HepG2 (cell line): Measurements from ENCODE around the gene ZSWIM9. TPM values are rescaled to one million over a fixed set of nuclear protein-coding genes. Genes with fewer than 3 reads are reported as not detected.

Experiments
- ATAC-seq: fragments of 200-7000 bp; cut with Tn5 transposase; 3 replicates; pipeline ENCODE4 v1.9.1; 2020; ENCODE audit warnings: mild to moderate bottlenecking, moderate library complexity
- BruUV-seq: library from RNA; stranded (reverse); fragments of 400-500 nt; replicated peaks from 2 replicates; lab custom pipeline; 2021; lab: Mats Ljungman, UMichigan
- CTCF ChIA-PET: fragments of 300-600 bp; formaldehyde crosslinking; extraction: SDS; loops from one replicate; lab custom pipeline; 2021; ENCODE audit warnings: low total read pairs, inconsistent platforms, low intra/inter-chr PET ratio; lab: Yijun Ruan, JAX
- POLR2A ChIA-PET: fragments of 350-600 bp; sonication (Branson Sonifier 250); formaldehyde crosslinking; loops from one replicate; lab custom pipeline; 2020; ENCODE audit warnings: antibody characterized with exemption, inconsistent platforms; lab: Yijun Ruan, JAX
- DNase-seq: peaks from one replicate; pipeline ENCODE4 v3.0.0-alpha.2; 2015; ENCODE audit warnings: low spot score
- FAIRE-seq: peaks from 3 replicates; lab custom pipeline; 2011; peaks lifted over from hg19 to GRCh38; lab: Jason Lieb, UNC
- H2AFZ ChIP-seq: one replicate; pipeline ENCODE4 v1.6.1; 2011; ENCODE audit warnings: low read length, inconsistent platforms
- H3K27ac ChIP-seq: fragments of 300-600 bp; 3 replicates; pipeline ENCODE4 v1.8.0; 2011; ENCODE audit warnings: mixed run types, mild to moderate bottlenecking, mixed read lengths, low read length, inconsistent platforms; ENCODE audit not compliant: insufficient read depth; ENCODE audit errors: extremely low read length
- H3K27me3 ChIP-seq, 2 experiments: fragments of 200-600 bp in 1 of 2; 2 replicates in 1 of 2; 3 replicates in 1 of 2; pipeline versions ENCODE4 v1.6.0 to v1.8.0; 2011; ENCODE audit warnings: low read length in 2 of 2, mild to moderate bottlenecking in 2 of 2, moderate library complexity in 2 of 2, inconsistent platforms in 1 of 2; ENCODE audit not compliant: insufficient read depth in 2 of 2, control insufficient read depth in 1 of 2
- H3K36me3 ChIP-seq, 2 experiments: fragments of 200-600 bp in 1 of 2; replicated peaks in 1 of 2; 2 replicates in 1 of 2; 3 replicates in 1 of 2; pipeline versions ENCODE4 v1.5.1 to v1.8.0; 2011; ENCODE audit warnings: low read length in 2 of 2, inconsistent platforms in 1 of 2; ENCODE audit not compliant: insufficient read depth in 2 of 2, control insufficient read depth in 1 of 2
- H3K4me1 ChIP-seq: 2 replicates; pipeline ENCODE4 v1.5.1; 2012; ENCODE audit warnings: low read length, inconsistent platforms; ENCODE audit not compliant: insufficient read depth
- H3K4me2 ChIP-seq: 2 replicates; pipeline ENCODE4 v1.6.0; 2011; ENCODE audit warnings: low read depth, low read length, inconsistent platforms
- H3K4me3 ChIP-seq, 3 experiments: fragments of 200-600 bp in 1 of 3; sonication (generic), shearing (Covaris generic) in 1 of 3; replicated peaks in 1 of 3; 2 replicates each; pipeline ENCODE4 v1.5.1; 2011 to 2016; ENCODE audit warnings: low read length in 3 of 3, inconsistent platforms in 2 of 3, low read depth in 2 of 3, mild to moderate bottlenecking in 2 of 3, control low read depth in 1 of 3, mixed read lengths in 1 of 3; ENCODE audit not compliant: insufficient read depth in 1 of 3
- H3K79me2 ChIP-seq: one replicate; pipeline ENCODE4 v1.6.1; 2011; ENCODE audit warnings: low read length, inconsistent platforms; ENCODE audit not compliant: insufficient read depth
- H3K9ac ChIP-seq: 2 replicates; pipeline ENCODE4 v1.6.0; 2011; ENCODE audit warnings: mild to moderate bottlenecking, low read depth, low read length, inconsistent platforms; ENCODE audit not compliant: insufficient read depth
- H3K9me3 ChIP-seq: 2 replicates; pipeline ENCODE4 v1.5.1; 2012; ENCODE audit warnings: mild to moderate bottlenecking, low read length
- H4K20me1 ChIP-seq: 2 replicates; pipeline ENCODE4 v1.6.0; 2011; ENCODE audit warnings: inconsistent platforms, mild to moderate bottlenecking, low read length, moderate library complexity; ENCODE audit not compliant: insufficient read depth
- CENPX ChIP-seq: sonication (generic); formaldehyde crosslinking; IDR thresholded peaks from 2 replicates; pipeline ENCODE4 v1.9.0; 2021; ENCODE audit warnings: mild to moderate bottlenecking, missing genetic modification reagents, moderate library complexity
- GTF2F1 ChIP-seq: fragments of 150-350 bp; IDR thresholded peaks from 2 replicates; pipeline ENCODE4 v1.6.1; 2014; ENCODE audit warnings: low read length
- HNRNPL ChIP-seq: fragments of 200-400 bp; formaldehyde crosslinking; IDR thresholded peaks from 2 replicates; pipeline ENCODE4 v1.6.1; 2017; ENCODE audit warnings: mild to moderate bottlenecking, low read depth, low read length
- NFYB ChIP-seq: sonication (generic); formaldehyde crosslinking; IDR thresholded peaks from 2 replicates; pipeline ENCODE4 v1.4.0; 2020; ENCODE audit warnings: missing genetic modification reagents
- NFYC ChIP-seq: IDR thresholded peaks from 2 replicates; pipeline ENCODE4 v1.6.1; 2016; ENCODE audit warnings: missing genetic modification reagents, missing compliant biosample characterization
- RORA ChIP-seq: sonication (generic); formaldehyde crosslinking; IDR thresholded peaks from 2 replicates; pipeline ENCODE4 v1.5.0; 2020; ENCODE audit warnings: mild to moderate bottlenecking, missing genetic modification reagents, moderate library complexity
- XRCC5 ChIP-seq: fragments of 200-400 bp; formaldehyde crosslinking; optimal IDR thresholded peaks from 2 replicates; pipeline ENCODE3; 2017; ENCODE audit warnings: mild to moderate bottlenecking, low read length
- ZBTB7B ChIP-seq: sonication (generic); formaldehyde crosslinking; IDR thresholded peaks from 2 replicates; pipeline ENCODE4 v1.4.0; 2020; ENCODE audit warnings: missing genetic modification reagents
- ZNF12 ChIP-seq: sonication (generic); formaldehyde crosslinking; IDR thresholded peaks from 2 replicates; pipeline ENCODE4 v1.5.0; 2020; ENCODE audit warnings: missing genetic modification reagents
- ZNF709 ChIP-seq: sonication (generic); formaldehyde crosslinking; IDR thresholded peaks from 2 replicates; pipeline ENCODE4 v1.5.0; 2020; ENCODE audit warnings: mild to moderate bottlenecking, missing genetic modification reagents
- WGBS: methylation state at CpG from one replicate; pipeline ENCODE4 v1.1.6; 2017; ENCODE audit warnings: low lambda C conversion rate; 5-methylcytosine and 5-hydroxymethylcytosine counted together
- in situ Hi-C: cut with HindIII; loops from 2 replicates; pipeline ENCODE4 v1.10.0; 2017; ENCODE audit warnings: low pct_unique_long_range_greater_than_20kb; ENCODE audit not compliant: extremely low pct_ligation_motif_present
- intact Hi-C: fragments of 100-400 bp; cut with micrococcal nuclease; formaldehyde crosslinking; loops from one replicate; pipeline ENCODE4 v1.10.0; 2022; ENCODE audit not compliant: unreplicated experiment
- polyA plus RNA-seq, 8 experiments: library from polyadenylated mRNA; depleted of rRNA in 3 of 8; stranded (reverse) in 7 of 8; unstranded in 1 of 8; fragments of >200 nt; fragmentation: Illumina TruSeq in 4 of 8; extraction: Trizol in 4 of 8; gene quantifications; 2 replicates each; pipeline versions ENCODE4 v1.2.1 to v1.2.3, GENCODE V29; 2011 to 2016; ENCODE audit warnings: low read depth in 4 of 8, missing spikeins in 1 of 8, mixed read lengths in 1 of 8; ENCODE audit not compliant: insufficient read depth in 1 of 8
- total RNA-seq, 5 experiments: library from RNA; depleted of rRNA; stranded (reverse); fragments of >200 nt; fragmentation: Illumina TruSeq; extraction: Trizol; gene quantifications; 2 replicates each; pipeline ENCODE4 v1.2.3, GENCODE V29; 2016; ENCODE audit warnings: low read depth in 1 of 5
- TF ChIP-seq, protein P1 (sequence below): sonication (generic); formaldehyde crosslinking; IDR thresholded peaks from 2 replicates; pipeline ENCODE4 v1.5.0; 2020; ENCODE audit warnings: mild to moderate bottlenecking, missing genetic modification reagents, moderate library complexity
- TF ChIP-seq, protein P2 (sequence below), 2 experiments: sonication (generic) in 1 of 2; formaldehyde crosslinking in 1 of 2; IDR thresholded peaks; 2 replicates each; pipeline versions ENCODE4 v1.5.1 to v1.6.1; 2011 to 2020; ENCODE audit warnings: borderline replicate concordance in 1 of 2, low read depth in 1 of 2, low read length in 1 of 2, mild to moderate bottlenecking in 1 of 2, missing genetic modification reagents in 1 of 2, moderate library complexity in 1 of 2

ZSWIM9 gene
- total and polyA plus RNA-seq, 2 of the 13 experiments (the other 11 are each of a cell fraction or from before 2014, with no cell fraction given), result 0.18 to 1.1 TPM

- Histone ChIP-seq H3K4me1 (no peaks in the 10 kb centered on the region), H3K36me3 (no peaks in the 10 kb centered on the region), H3K27ac (no peak overlapping the region), H2AFZ (no peak overlapping the region), H3K9me3 (no peaks in the 10 kb centered on the region), H3K4me3 (no peak overlapping the region), H3K9ac (no peak overlapping the region), H3K27me3 (no peaks in the 10 kb centered on the region), H4K20me1 (no peaks in the 10 kb centered on the region), H3K4me2 (no peak overlapping the region), H3K79me2 (no peaks in the 10 kb centered on the region)
- TF ChIP-seq ZNF12 (CRISPR knock-in tag) (peak; percentile 46; the same call in 1 of the 2 replicates), CENPX (CRISPR knock-in tag) (no peak), ZNF709 (CRISPR knock-in tag) (no peak), XRCC5 (peak; percentile 24), ZBTB7B (CRISPR knock-in tag) (no peak), GTF2F1 (no peak), HNRNPL (no peak), NFYB (peak; percentile 85), RORA (no peak), NFYC (peak; percentile 70)
- TF ChIP-seq, protein P1, sequence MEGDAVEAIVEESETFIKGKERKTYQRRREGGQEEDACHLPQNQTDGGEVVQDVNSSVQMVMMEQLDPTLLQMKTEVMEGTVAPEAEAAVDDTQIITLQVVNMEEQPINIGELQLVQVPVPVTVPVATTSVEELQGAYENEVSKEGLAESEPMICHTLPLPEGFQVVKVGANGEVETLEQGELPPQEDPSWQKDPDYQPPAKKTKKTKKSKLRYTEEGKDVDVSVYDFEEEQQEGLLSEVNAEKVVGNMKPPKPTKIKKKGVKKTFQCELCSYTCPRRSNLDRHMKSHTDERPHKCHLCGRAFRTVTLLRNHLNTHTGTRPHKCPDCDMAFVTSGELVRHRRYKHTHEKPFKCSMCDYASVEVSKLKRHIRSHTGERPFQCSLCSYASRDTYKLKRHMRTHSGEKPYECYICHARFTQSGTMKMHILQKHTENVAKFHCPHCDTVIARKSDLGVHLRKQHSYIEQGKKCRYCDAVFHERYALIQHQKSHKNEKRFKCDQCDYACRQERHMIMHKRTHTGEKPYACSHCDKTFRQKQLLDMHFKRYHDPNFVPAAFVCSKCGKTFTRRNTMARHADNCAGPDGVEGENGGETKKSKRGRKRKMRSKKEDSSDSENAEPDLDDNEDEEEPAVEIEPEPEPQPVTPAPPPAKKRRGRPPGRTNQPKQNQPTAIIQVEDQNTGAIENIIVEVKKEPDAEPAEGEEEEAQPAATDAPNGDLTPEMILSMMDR (CRISPR knock-in tag), result 0 out of 2 replicates have a peak, but pooled peaks have one; percentile 10
- TF ChIP-seq, protein P2, sequence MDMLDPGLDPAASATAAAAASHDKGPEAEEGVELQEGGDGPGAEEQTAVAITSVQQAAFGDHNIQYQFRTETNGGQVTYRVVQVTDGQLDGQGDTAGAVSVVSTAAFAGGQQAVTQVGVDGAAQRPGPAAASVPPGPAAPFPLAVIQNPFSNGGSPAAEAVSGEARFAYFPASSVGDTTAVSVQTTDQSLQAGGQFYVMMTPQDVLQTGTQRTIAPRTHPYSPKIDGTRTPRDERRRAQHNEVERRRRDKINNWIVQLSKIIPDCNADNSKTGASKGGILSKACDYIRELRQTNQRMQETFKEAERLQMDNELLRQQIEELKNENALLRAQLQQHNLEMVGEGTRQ (IDR thresholded peaks at IDR 0.05; ENCODE audit: low read depth, low read length), result 0 out of 2 replicates have a peak, but pooled peaks have one; percentile 45
- TF ChIP-seq, protein P2 (CRISPR knock-in tag; IDR thresholded peaks at IDR 0.05; ENCODE audit: borderline replicate concordance), result no peak
- in situ Hi-C loops (no loop called here), intact Hi-C loops (no loop called here)
- ChIA-PET POLR2A (interaction anchor here (1.6 kb wide), 1 partner anchor 13 kb away, joined by 5 read pairs; no protein-coding TSS in a partner anchor), CTCF (no interaction called here)
- peak; percentile 29 for DNase-seq
- 85% methylated on average over 8 of the region's 13 CpGs for WGBS
- peak; percentile 29; the same call in 1 of the 3 replicates for ATAC-seq
- no TSS peak for BruUV-seq
- FAIRE-seq, result no peak
Measured at GRCh38 chr19:48190288-48190884, 19.9 kb downstream of the ZSWIM9 start.
